Activated CD4-positive, CD25-positive, alpha-beta regulatory T cell treated with anti-CD3 and anti-CD28 coated beads, Interleukin-2, amount 50 U/mL, for 24 hours (primary cell): Measurements from ENCODE around the gene PDE6D.

Source experiments
- ATAC-seq, 2 donors: fragments of 150-1000 bp; cut with Tn5 transposase; one replicate each; pipeline ENCODE4 v1.10.0; 2021; ENCODE audit warnings: mild to moderate bottlenecking in 1 of 2, moderate library complexity in 1 of 2

The PDE6D gene

GRCh38 chr2:231780909-231781797 is at the start of gene PDE6D:
TSS of gene PDE6D (minus strand) at chr2:231781282. CDS start at chr2:231781114, 168 bp downstream.
- ATAC-seq: peak; percentile 94 to 95

GRCh38 chr2:231821908-231822307 is 40.8 kb upstream of the PDE6D start:
- no peak for ATAC-seq

- no peak for ATAC-seq
Observed at GRCh38 chr2:231820786-231821303, 39.8 kb upstream of the PDE6D start.

DNA sequence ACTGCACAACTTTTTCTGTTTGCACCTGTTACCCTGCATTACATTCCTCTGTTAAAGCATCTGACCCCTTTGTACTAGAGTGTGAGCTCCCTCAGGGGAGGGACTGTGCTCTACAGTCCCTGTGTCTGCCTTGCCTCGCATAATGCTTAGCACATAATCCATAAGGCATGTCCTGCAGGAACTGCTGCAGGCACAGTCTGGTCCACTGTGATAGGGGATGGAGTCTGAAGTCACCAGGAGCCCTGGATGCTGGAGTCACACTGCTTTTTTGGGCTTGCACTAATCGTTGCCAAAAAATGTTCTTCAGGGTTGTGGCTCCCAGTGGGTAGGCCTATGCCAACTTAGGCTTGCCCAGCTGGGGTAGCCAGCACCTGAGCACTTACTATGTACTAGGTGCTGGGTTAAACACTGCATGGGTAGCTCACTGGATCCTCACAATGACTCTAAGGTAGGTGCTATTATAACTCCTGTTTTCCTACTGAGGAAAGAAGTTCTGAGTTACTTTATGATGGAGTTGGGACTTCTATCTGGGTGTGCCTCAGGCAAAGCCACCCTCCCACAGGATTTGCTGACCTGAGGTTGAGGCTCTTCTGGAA is 38.5 kb upstream of the PDE6D start:
- ATAC-seq: no peak

- no peak for ATAC-seq
Observed at GRCh38 chr2:231816327-231817026, 35.4 kb upstream of the PDE6D start.

- ATAC-seq: no peak
Observed at GRCh38 chr2:231810905-231811304, 29.8 kb upstream of the PDE6D start.

- ATAC-seq: no peak
Observed at GRCh38 chr2:231807020-231807419, 25.9 kb upstream of the PDE6D start.

GRCh38 chr2:231803501-231804138 is 22.5 kb upstream of the PDE6D start:
- ATAC-seq: no peak

DNA sequence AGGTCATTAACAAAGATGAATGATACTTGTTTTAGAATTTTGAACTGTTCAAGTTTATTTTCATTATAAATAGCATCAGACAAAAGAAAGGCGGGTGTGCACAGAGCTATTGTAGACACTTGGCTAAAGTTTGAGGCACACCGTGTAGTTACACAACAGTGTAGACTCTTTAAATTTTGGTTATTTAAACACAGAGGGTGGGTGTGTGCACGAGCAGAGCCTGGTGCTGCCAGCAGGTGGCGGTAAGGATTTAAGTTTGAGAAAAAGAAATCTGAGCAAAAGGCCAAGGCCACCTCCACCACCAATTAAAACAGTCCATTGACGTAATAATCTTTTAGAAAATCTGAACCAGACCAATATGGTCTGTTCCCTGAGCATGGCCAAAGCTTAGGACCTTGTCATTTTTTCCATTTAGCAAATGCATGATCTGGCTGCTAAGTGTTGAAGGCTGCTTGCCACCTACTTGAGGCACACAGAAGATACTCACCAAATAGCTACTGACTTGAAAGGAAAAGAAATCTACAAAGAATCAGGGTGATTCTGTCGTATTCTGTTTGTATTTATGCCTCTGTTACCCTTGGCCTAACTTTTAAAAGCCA is 19.5 kb upstream of the PDE6D start:
- ATAC-seq: peak in 1 of 2 donors; percentile 48

DNA sequence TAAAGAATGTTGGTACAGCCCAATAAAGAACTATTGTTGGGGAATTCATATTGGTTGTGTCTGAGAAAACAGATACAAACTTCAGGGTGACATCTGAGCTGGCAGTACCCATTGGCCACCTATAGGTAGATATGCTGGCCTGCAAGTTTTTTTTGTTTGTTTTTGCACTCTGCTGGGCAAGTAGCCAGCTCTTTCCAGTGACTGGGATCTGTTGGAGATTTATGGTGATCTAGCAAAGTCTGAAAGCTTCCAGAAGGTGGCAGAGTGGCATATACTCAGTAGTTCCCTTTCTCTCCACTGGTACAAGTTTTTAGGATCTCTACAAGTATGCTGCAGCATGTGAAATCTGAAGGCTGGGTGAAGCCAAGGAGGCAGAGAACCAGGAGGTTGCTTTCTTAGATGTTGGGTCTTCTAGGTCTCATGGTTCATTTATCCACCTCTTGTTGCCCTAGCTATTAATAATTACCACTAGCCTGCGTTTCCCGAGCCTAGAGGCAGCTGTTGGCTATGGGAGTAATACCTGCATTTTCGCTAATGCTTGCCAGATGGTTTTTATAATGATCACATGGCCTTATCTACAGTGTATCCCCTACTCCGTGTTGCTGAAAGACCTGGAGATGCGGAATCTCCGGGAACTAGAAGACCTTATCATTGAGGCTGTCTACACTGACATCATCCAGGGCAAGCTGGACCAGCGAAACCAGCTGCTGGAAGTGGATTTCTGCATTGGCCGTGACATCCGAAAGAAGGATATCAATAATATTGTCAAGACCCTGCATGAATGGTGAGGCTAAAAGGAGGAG is 14.6 kb upstream of the PDE6D start:
- ATAC-seq: no peak

- ATAC-seq: no peak
Observed at GRCh38 chr2:231794383-231794782, 13.3 kb upstream of the PDE6D start.

GRCh38 chr2:231791107-231791506 is 10.0 kb upstream of the PDE6D start:
- no peak for ATAC-seq

GRCh38 chr2:231786917-231787292 is 5.8 kb upstream of the PDE6D start:
- ATAC-seq: no peak

- ATAC-seq: peak; percentile 66 to 67
Observed at GRCh38 chr2:231786177-231786916, 5.3 kb upstream of the PDE6D start, which contains the start of gene COPS7B. TSS of gene COPS7B (plus strand) at chr2:231786445. CDS start at chr2:231788571, 2,126 bp downstream.

GRCh38 chr2:231785822-231786176 is 4.7 kb upstream of the PDE6D start:
- no peak for ATAC-seq

DNA sequence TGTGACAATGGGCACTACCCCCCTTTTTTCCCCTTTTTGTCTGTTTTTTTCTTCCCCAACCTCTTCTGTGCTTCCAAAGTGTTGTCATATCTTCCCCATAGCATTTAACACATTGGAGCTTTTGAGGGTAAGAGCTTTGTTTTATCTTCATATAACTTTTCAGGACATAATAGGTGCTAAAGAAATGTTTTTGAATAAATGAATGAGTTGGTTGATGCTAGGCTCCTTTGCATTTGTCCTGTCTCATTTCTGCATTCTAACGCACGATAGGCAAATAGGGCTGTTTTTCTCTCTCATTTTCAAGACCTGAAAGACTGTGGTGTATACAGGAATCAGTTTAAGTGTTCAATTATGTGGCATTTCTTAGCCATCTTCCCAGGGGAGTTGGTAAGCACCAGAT is 4.3 kb upstream of the PDE6D start:
- no peak for ATAC-seq

DNA sequence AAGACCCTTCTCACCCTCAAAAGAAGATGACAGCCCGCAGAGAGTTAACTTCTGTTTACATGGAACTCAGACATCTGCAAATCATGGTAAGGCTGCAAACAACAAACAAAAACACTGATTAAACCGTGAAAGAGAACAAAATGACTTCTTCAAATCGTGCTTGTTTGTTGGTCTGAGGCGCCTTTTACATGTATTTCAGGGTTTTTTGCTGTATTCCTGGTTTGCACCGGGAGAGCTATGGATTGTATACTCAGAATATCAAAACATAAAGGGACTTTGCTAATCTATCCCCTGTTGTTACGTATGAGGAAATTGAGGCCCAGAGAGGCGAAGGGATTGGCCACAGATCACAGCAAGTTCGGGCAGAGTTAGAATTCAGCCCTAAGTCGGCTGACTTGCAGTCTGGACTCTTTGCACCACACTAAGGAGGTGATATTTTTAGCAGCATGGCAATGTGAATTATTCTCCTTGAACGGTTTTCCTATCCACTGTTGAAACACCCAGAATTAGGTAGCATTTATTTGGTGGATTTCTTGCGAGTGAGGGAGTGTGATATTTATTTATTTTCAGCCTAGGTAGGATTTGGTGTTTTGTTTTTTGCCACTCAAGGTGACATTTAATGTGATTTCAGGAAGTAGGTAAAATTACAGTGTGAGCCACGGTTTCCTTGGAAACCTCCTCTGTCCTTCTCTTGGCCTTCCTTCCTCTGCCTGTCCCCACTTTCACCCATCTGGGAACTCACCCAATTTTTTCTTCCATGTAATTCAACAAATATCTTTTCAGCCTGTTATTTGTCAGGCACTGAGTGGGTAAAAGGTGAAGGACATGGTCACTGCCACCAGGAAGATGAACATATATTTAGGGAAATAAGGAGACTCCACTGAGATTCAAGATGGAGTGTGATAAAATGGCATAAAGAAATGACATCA is 980 bp upstream of the PDE6D start:
- no peak for ATAC-seq

DNA sequence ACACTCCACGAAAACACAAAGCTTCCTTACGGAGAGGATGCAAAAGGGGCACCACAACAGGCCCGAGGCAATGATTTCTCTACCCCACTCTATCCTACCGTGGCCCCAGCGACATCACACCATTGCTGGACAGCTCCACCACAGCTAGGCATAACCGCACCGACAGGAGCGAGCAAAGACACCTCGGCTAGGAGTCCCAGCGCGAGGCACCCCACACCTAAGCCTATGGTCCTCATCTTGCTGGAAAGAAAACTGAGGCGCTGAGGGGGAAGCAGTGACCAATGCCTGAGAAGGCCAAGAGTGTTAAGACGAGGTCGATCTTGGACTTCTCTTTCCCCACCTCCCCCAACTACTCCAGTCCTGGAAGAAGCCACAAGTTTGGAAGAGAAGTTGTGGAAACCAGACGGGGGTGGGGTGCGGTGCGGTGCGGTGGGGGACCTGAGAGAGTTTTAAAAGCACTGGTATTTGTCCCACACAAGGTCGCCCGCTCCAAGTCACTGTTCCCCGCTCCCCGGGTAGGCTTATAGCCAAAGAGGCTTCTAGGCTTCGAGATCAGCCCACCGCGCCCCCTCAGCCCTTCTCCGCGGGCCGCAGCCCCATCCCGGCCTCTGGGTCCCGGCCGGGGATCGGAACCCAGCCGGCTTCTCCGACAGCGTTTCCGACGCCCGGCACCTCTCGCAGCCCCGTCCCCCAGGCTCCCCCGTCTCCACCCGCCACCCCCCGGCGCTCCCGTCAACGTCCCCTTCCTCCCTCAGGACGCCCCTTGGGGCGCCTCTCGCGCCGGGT is 766 bp downstream of the PDE6D start:
- ATAC-seq: peak; percentile 2 to 6
